Endothelial cell of umbilical vein (primary cell): ENCODE measurements around the gene MCOLN2.

Experiments used
- EZH2 ChIP-seq: IDR thresholded peaks from 2 replicates; pipeline ENCODE4 v1.6.1; 2012; ENCODE audit warnings: borderline replicate concordance, low read depth, mild to moderate bottlenecking, moderate library complexity, low read length, inconsistent platforms; ENCODE audit not compliant: severe bottlenecking
- FOS ChIP-seq: IDR thresholded peaks from 2 replicates; pipeline ENCODE4 v1.6.1; 2011; ENCODE audit warnings: mild to moderate bottlenecking, low read length, moderate library complexity, borderline replicate concordance; ENCODE audit not compliant: insufficient read depth
- GATA2 ChIP-seq: IDR thresholded peaks from 2 replicates; pipeline ENCODE4 v1.7.0; 2011; ENCODE audit warnings: low read depth, mild to moderate bottlenecking, moderate library complexity, mixed read lengths, low read length; ENCODE audit not compliant: insufficient read length, insufficient read depth
- POLR2A ChIP-seq: IDR thresholded peaks from 2 replicates; pipeline ENCODE4 v1.6.1; 2012; ENCODE audit warnings: low read depth, mild to moderate bottlenecking, control low read depth, low read length
- POLR2AphosphoS5 ChIP-seq: IDR thresholded peaks from 2 replicates; pipeline ENCODE4 v1.6.1; 2012; ENCODE audit warnings: low read depth, mild to moderate bottlenecking, control low read depth, low read length, moderate library complexity; ENCODE audit not compliant: insufficient read depth
- TF ChIP-seq, protein P1 (sequence below), 2 donors: IDR thresholded peaks; 1 replicate in 1 of 2; 2 replicates in 1 of 2; pipeline ENCODE4 v1.5.1; 2011; ENCODE audit warnings: low read length in 2 of 2, mild to moderate bottlenecking in 2 of 2, moderate library complexity in 2 of 2, control low read depth in 1 of 2, inconsistent platforms in 1 of 2, low read depth in 1 of 2; ENCODE audit not compliant: insufficient read depth in 1 of 2; ENCODE audit errors: extremely low read depth in 1 of 2

DNA sequence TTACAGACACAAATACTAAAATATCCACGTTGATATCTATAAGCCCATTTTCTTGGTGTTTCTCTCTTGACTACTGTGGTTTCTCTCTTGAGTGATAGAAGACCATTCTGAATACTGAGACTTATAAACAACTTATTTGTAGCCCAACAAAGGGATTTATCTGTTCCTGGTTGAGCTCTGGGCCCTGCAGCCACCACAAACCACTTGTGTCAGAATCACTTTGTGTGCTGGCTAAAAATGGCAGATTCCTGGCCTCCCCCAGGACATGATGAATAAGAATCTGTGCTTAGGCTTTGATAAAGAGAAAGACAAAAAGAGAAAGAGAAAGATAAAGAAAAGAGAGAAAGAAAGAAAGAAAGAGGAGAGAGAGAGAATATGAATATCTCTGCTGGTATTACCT, 18.9 kb upstream of the MCOLN2 start:
- no peak for TF ChIP-seq POLR2A
- TF ChIP-seq, protein P1, sequence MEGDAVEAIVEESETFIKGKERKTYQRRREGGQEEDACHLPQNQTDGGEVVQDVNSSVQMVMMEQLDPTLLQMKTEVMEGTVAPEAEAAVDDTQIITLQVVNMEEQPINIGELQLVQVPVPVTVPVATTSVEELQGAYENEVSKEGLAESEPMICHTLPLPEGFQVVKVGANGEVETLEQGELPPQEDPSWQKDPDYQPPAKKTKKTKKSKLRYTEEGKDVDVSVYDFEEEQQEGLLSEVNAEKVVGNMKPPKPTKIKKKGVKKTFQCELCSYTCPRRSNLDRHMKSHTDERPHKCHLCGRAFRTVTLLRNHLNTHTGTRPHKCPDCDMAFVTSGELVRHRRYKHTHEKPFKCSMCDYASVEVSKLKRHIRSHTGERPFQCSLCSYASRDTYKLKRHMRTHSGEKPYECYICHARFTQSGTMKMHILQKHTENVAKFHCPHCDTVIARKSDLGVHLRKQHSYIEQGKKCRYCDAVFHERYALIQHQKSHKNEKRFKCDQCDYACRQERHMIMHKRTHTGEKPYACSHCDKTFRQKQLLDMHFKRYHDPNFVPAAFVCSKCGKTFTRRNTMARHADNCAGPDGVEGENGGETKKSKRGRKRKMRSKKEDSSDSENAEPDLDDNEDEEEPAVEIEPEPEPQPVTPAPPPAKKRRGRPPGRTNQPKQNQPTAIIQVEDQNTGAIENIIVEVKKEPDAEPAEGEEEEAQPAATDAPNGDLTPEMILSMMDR (IDR thresholded peaks at IDR 0.05; ENCODE audit: extremely low read depth in 1 of 2, insufficient read depth in 1 of 2, low read depth in 1 of 2, low read length in 2 of 2): no peak
- TF ChIP-seq POLR2AphosphoS5: no peak
- TF ChIP-seq GATA2: no peak
- TF ChIP-seq EZH2: no peak
- no peak for TF ChIP-seq FOS
